Testis (tissue), 2 donors: ENCODE data around the gene BAK1.

ENCODE experiments used
- CTCF ChIP-seq, 3 experiments: fragments of 450-650 bp in 2 of 3; fragments of 200-600 bp in 1 of 3; sonication (generic) in 1 of 3; IDR thresholded peaks; one replicate each; pipeline ENCODE4 v1.5.1; 2016 to 2019; ENCODE audit warnings: antibody characterized with exemption in 3 of 3, mild to moderate bottlenecking in 2 of 3, moderate library complexity in 1 of 3
- POLR2A ChIP-seq: fragments of 450-650 bp; IDR thresholded peaks from one replicate; pipeline ENCODE4 v1.6.1; 2017; ENCODE audit warnings: antibody characterized with exemption, mild to moderate bottlenecking, moderate library complexity

- TF ChIP-seq POLR2A: no peak
- TF ChIP-seq CTCF (IDR thresholded peaks at IDR 0.05): no peak
Measured at GRCh38 chr6:33558801-33559200, 21.3 kb downstream of the BAK1 start.
